GM19328 (cell line): ENCODE measurements around the gene VPS39.
"Not testable (repeated sequence)": the region's sequence is repeated elsewhere in the genome, so short reads cannot be mapped to it uniquely, and the experiment has no call there.

Experiments
- ATAC-seq: cut with Tn5 transposase; IDR thresholded peaks from one replicate; pipeline ENCODE4 v1.9.1; 2021; ENCODE audit warnings: mild to moderate bottlenecking, moderate library complexity; ENCODE audit not compliant: unreplicated experiment

VPS39 gene

GRCh38 chr15:42207674-42208579 is at the start of gene VPS39:
TSS of gene VPS39 (minus strand) at chr15:42208304. CDS start at chr15:42208153, 151 bp downstream.
- ATAC-seq: peak; percentile 81

GRCh38 chr15:42253300-42253699 is 45.2 kb upstream of the VPS39 start:
- no peak for ATAC-seq

- ATAC-seq: no peak
These were observed 32.7 kb upstream of the VPS39 start for GRCh38 chr15:42240823-42241222.

- ATAC-seq: no peak
These were observed 31.6 kb upstream of the VPS39 start for GRCh38 chr15:42239528-42240182.

GRCh38 chr15:42233107-42233506 is 25.0 kb upstream of the VPS39 start:
- ATAC-seq: no peak

GRCh38 chr15:42232606-42233005 is 24.5 kb upstream of the VPS39 start:
- ATAC-seq: no peak

- no peak for ATAC-seq
These were observed 23.0 kb upstream of the VPS39 start for GRCh38 chr15:42231088-42231487.

- not testable (repeated sequence) for ATAC-seq
These were observed 20.9 kb upstream of the VPS39 start for GRCh38 chr15:42228981-42229380.

GRCh38 chr15:42228036-42228435 is 19.9 kb upstream of the VPS39 start:
- ATAC-seq: no peak

GRCh38 chr15:42226648-42227047 is 18.5 kb upstream of the VPS39 start:
- no peak for ATAC-seq

- no peak for ATAC-seq
These were observed 12.1 kb upstream of the VPS39 start for GRCh38 chr15:42220216-42220615.

GRCh38 chr15:42218953-42219592 is 11.0 kb upstream of the VPS39 start:
- ATAC-seq: no peak

- no peak for ATAC-seq
These were observed 9.5 kb upstream of the VPS39 start for GRCh38 chr15:42217568-42217967.

- no peak for ATAC-seq
These were observed 8.1 kb upstream of the VPS39 start for GRCh38 chr15:42215913-42216829.

- ATAC-seq: no peak
These were observed 6.5 kb upstream of the VPS39 start for GRCh38 chr15:42214600-42214999.

GRCh38 chr15:42213511-42213910 is 5.4 kb upstream of the VPS39 start:
- no peak for ATAC-seq

GRCh38 chr15:42210696-42211095 is 2.6 kb upstream of the VPS39 start:
- ATAC-seq: no peak

GRCh38 chr15:42206406-42206805 is 1.7 kb downstream of the VPS39 start:
- no peak for ATAC-seq

- no peak for ATAC-seq
These were observed 4.2 kb downstream of the VPS39 start for GRCh38 chr15:42203891-42204290.

- ATAC-seq: no peak
These were observed 5.5 kb downstream of the VPS39 start for GRCh38 chr15:42202653-42203052.

- no peak for ATAC-seq
These were observed 6.3 kb downstream of the VPS39 start for GRCh38 chr15:42201801-42202200.
